Activated T-helper 2 cell treated with anti-CD3 and anti-CD28 coated beads, Interferon-gamma antibody, Interleukin-2, Interleukin-4, amounts not matched to agents 10 μg/mL and 5 μg/mL and 100 μg/mL, durations not matched to agents 14 hours and 24 hours and 36 hours (primary cell): ENCODE data around the gene CDH3. TPM values are rescaled to one million over a fixed set of nuclear protein-coding genes. Genes with fewer than 3 reads are reported as not detected.

ENCODE experiments used
- DNase-seq: peaks from one replicate; pipeline ENCODE4 v3.0.0; 2021; ENCODE audit warnings: low spot score
- H3K27ac Mint-ChIP-seq: one replicate; pipeline ENCODE4 v1.8.0; 2021; ENCODE audit warnings: mixed read lengths
- H3K27me3 Mint-ChIP-seq: one replicate; pipeline ENCODE4 v1.8.0; 2021; ENCODE audit warnings: low read depth, mixed read lengths
- H3K36me3 Mint-ChIP-seq: one replicate; pipeline ENCODE4 v1.8.0; 2021; ENCODE audit warnings: low read depth, mixed read lengths
- H3K4me1 Mint-ChIP-seq: one replicate; pipeline ENCODE4 v1.8.0; 2021; ENCODE audit warnings: low read depth, mixed read lengths
- H3K4me3 Mint-ChIP-seq: one replicate; pipeline ENCODE4 v1.8.0; 2021; ENCODE audit warnings: low read depth, mild to moderate bottlenecking, moderate library complexity, mixed read lengths
- H3K9me3 Mint-ChIP-seq: one replicate; pipeline ENCODE4 v1.8.0; 2021; ENCODE audit warnings: mixed read lengths
- intact Hi-C: fragments of 100-400 bp; cut with micrococcal nuclease; formaldehyde crosslinking; loops from one replicate; pipeline ENCODE4 v1.15.1; 2023
- total RNA-seq: library from RNA; stranded (reverse); gene quantifications from 2 replicates; pipeline ENCODE4 v1.2.3, GENCODE V29; 2022

CDH3 gene
- total RNA-seq, 1 donor from 2014 or later = 0.75 TPM

DNA sequence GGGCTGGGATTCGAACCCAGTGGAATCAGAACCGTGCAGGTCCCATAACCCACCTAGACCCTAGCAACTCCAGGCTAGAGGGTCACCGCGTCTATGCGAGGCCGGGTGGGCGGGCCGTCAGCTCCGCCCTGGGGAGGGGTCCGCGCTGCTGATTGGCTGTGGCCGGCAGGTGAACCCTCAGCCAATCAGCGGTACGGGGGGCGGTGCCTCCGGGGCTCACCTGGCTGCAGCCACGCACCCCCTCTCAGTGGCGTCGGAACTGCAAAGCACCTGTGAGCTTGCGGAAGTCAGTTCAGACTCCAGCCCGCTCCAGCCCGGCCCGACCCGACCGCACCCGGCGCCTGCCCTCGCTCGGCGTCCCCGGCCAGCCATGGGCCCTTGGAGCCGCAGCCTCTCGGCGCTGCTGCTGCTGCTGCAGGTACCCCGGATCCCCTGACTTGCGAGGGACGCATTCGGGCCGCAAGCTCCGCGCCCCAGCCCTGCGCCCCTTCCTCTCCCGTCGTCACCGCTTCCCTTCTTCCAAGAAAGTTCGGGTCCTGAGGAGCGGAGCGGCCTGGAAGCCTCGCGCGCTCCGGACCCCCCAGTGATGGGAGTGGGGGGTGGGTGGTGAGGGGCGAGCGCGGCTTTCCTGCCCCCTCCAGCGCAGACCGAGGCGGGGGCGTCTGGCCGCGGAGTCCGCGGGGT is 92.1 kb downstream of the CDH3 start, which contains the start of gene CDH1:
Gene CDH1, plus strand, starts transcription at position 247 of the 684 bp plus-strand sequence. Its CDS starts 124 bp downstream, at position 371.
- Mint-ChIP-seq H3K27me3 (peaks cover 42% of the 10 kb centered on the region), H3K36me3 (no peaks in the 10 kb centered on the region), H3K9me3 (no peaks in the 10 kb centered on the region), H3K4me1 (peaks cover 11% of the 10 kb centered on the region), H3K27ac (no peak within 1 kb of the TSS), H3K4me3 (peak within 1 kb of the TSS; percentile 30)
- intact Hi-C loops = no loop called here
- DNase-seq = no peak

DNA sequence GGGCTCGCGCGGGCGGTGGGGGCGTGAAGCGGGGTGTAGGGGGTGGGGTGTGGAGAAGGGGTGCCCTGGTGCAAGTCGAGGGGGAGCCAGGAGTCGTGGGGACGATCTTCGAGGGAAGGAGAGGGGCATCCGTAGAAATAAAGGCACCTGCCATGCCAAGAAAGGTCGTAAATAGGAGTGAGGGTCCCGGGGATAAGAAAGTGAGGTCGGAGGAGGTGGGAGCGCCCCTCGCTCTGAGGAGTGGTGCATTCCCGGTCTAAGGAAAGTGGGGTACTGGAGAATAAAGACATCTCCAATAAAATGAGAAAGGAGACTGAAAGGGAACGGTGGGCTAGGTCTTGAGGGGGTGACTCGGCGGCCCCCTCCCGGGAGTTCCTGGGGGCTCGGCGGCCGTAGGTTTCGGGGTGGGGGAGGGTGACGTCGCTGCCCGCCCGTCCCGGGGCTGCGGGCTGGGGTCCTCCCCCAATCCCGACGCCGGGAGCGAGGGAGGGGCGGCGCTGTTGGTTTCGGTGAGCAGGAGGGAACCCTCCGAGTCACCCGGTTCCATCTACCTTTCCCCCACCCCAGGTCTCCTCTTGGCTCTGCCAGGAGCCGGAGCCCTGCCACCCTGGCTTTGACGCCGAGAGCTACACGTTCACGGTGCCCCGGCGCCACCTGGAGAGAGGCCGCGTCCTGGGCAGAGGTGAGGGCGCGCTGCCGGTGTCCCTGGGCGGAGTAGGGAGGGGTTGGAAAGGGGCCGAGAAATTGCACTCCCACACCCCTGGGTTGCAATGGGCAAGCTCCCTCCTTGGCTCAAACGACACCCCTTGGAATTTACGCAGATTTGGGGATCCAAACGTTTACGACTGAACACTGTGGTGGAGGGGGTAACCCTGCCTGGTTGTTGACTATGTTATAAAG is 92.9 kb downstream of the CDH3 start:
- H3K4me3 Mint-ChIP-seq = peak overlapping the region; percentile 30
- intact Hi-C loops = no loop called here
- peaks cover 36% of the 10 kb centered on the region for H3K27me3 Mint-ChIP-seq
- H3K9me3 Mint-ChIP-seq = no peaks in the 10 kb centered on the region
- no peaks in the 10 kb centered on the region for H3K36me3 Mint-ChIP-seq
- H3K27ac Mint-ChIP-seq = no peak overlapping the region
- DNase-seq = no peak
- H3K4me1 Mint-ChIP-seq = peaks cover 11% of the 10 kb centered on the region

DNA sequence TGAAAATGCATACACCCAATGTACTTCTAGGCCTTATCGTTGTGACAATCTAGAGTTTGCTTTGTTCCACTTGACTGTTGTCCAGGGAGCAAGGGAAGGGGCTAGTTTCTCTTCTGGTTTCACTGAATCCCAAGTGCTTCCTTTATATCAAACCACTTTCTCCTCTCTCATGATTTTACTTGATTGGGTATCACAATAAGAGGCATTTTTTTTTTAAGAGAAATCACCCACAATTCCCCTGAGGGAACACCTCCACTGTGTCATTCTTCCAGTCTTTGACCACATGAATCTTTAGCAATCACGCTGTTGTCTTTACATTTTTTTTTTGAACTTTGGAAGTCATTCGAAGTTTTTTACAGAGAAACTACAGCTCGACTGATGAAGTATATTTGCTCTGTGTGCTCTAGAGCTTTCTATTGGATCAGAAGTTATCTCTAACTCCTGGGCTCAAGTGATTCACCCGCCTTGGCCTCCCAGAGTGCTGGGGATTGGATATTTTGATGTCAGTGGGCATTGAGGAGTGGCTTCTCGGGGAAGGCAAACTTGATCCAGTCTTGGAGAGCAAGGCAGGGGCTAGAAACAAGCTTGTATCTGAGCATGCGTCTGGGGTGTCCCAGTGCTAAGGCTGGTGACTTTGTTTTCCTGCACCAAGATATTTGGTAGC is 95.0 kb downstream of the CDH3 start:
- Mint-ChIP-seq H3K36me3 (no peaks in the 10 kb centered on the region), H3K4me1 (peaks cover 11% of the 10 kb centered on the region)

DNA sequence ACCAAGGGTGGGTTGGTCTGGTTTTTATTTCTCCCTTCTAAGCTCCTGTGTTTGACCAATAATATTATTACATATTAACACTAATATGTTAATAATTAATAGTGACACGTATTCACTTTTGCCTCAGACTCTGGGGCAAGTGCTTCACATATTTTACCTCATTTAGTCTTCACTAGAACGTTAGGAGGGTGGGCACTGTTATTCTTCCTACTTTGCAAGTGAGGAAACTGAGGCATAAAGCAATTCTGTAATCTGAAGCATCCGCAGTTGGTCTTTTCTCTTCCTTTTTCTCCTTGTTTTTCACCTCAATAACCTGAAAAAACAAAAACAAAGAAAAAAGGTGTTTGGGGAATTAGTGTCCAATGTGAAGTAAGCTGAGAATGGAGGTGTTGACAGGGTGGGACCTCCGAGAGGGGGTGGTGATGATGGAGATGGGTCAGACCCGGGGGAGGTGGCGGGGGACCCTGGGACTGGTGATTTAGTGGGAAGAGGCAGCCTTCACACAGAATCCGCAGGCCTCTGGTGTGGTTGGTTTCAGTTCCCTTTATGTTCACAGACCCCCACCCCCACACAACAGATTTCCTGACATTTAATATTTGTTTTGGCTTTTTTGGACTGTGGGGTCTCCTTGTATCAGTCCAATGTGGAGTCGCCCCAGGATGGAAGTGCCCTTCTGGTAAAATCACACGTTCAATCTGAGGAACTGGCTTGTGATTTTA is 95.7 kb downstream of the CDH3 start:
- Mint-ChIP-seq H3K36me3 (no peaks in the 10 kb centered on the region), H3K4me3 (no peak overlapping the region), H3K4me1 (peaks cover 11% of the 10 kb centered on the region), H3K27ac (no peak overlapping the region), H3K9me3 (no peaks in the 10 kb centered on the region), H3K27me3 (peaks cover 27% of the 10 kb centered on the region)
- intact Hi-C loops = no loop called here
- no peak for DNase-seq

More for the DNA sequence above, 95.0 kb downstream of the CDH3 start:
- no peak for DNase-seq
- no peak overlapping the region for H3K4me3 Mint-ChIP-seq
- intact Hi-C loops = no loop called here
- no peak overlapping the region for H3K27ac Mint-ChIP-seq
- no peaks in the 10 kb centered on the region for H3K9me3 Mint-ChIP-seq
- peaks cover 31% of the 10 kb centered on the region for H3K27me3 Mint-ChIP-seq

DNA sequence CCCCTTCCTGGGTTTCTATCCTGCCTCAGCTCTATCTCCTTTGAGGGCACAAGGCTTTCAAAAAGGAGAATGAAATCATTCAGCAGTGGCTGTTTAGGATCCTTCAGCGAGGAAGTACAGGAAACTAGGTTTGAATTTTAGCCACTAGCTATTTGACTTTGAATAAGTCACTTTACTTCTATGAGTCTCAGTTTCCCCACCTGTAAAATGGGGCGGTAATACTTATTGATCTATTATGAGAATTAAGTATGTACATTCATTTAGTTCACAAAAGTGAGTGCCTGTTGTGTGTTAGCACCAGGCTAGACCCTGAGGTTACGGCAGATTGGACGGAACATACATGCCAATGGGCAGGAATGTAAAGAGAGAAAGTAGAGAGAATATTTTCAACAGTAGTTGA is 98.6 kb downstream of the CDH3 start:
- Mint-ChIP-seq H3K9me3 (no peaks in the 10 kb centered on the region), H3K27ac (no peak overlapping the region), H3K27me3 (peaks cover 17% of the 10 kb centered on the region), H3K4me1 (peaks cover 7% of the 10 kb centered on the region), H3K36me3 (no peaks in the 10 kb centered on the region), H3K4me3 (no peak overlapping the region)
- intact Hi-C loops = no loop called here
- DNase-seq = no peak

DNA sequence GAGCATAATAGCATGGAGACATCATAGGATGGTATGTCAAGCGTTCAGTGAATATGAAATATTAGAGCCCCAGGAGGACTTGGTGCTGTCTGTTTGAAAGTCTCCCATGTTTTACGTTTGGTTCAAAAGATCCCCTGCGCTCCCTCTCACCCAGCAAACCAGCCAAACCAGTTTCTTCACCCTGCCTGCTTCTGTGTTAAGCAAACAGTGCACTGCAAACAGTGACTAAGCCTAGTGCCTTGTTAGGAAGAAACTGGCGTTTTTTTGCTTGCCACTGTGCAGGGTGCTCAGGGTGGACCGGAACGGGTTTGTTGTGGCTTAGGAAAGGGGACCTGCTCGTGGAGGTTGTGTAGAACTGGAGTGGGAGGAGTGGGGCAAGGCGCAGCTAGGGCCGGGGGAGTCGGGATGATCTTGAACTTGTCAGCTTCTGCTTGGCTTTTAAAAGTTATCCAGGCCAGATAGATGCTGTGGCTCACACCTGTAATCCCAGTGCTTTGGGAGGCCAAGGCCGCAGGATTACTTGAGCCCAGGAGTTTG is 99.7 kb downstream of the CDH3 start:
- Mint-ChIP-seq H3K9me3 (no peaks in the 10 kb centered on the region), H3K4me3 (no peak overlapping the region), H3K4me1 (peaks cover 7% of the 10 kb centered on the region), H3K36me3 (no peaks in the 10 kb centered on the region), H3K27ac (no peak overlapping the region), H3K27me3 (peaks cover 25% of the 10 kb centered on the region)
- no peak for DNase-seq
- intact Hi-C loops = no loop called here

DNA sequence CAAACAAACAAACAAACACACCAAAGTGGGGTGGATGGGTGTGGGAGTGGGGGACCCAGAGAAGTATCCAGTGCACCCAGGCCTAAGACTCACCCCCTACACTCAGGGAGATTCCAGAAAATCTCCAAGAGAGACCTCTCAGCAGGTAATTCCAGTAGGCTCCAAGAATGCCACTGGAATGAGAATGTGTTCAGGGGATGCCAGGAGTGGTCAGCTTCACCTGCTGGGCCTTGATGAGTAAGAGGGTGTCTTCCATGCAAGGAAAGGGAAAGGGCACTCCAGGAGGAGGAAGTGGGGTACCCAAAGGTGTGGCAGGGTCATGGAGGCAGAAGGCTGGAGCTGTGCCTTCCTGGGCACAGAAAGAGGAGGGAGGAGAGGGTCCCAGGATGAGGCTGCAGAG is 101.8 kb downstream of the CDH3 start:
- Mint-ChIP-seq H3K9me3 (no peaks in the 10 kb centered on the region), H3K4me3 (no peak overlapping the region), H3K4me1 (peaks cover 3% of the 10 kb centered on the region), H3K36me3 (no peaks in the 10 kb centered on the region), H3K27me3 (peaks cover 27% of the 10 kb centered on the region), H3K27ac (no peak overlapping the region)
- DNase-seq = no peak
- intact Hi-C loops = no loop called here

DNA sequence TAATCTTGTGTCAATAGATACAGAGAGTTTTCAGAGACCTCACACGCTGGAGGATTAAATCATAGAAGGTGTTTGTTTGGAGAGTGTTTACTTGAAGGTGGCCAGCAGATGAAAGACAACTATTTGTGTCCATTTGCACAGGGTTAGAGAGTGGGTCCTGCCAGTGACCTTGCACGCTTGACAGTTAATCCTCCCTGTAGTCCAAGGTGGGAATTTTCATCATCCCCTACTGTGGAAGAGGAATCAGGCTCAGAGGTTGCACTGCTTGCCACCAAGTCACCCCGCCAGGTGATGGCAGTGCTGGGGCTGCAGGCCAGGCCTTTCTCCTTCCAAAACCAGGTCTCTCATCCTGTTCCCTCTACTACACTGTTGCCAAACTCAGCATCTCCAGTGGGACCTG is 104.3 kb downstream of the CDH3 start:
- H3K36me3 Mint-ChIP-seq = no peaks in the 10 kb centered on the region
- peaks cover 22% of the 10 kb centered on the region for H3K4me1 Mint-ChIP-seq
- H3K9me3 Mint-ChIP-seq = no peaks in the 10 kb centered on the region
- no peak for DNase-seq
- no peak overlapping the region for H3K27ac Mint-ChIP-seq
- H3K4me3 Mint-ChIP-seq = no peak overlapping the region
- peaks cover 25% of the 10 kb centered on the region for H3K27me3 Mint-ChIP-seq
- intact Hi-C loops = no loop called here

Other genes starting within 250 kb of the CDH3 start
- gene SMPD3, start 196.8 kb upstream of the CDH3 start, total RNA-seq = 0.07 and 0.25 TPM in 2 replicates
- 19.4 and 20.8 TPM in 2 replicates for gene ZFP90, start 106.0 kb upstream of the CDH3 start, total RNA-seq
- 0.11 and 1.0 TPM in 2 replicates for gene CDH1, start 92.0 kb downstream of the CDH3 start, total RNA-seq
- 29.3 and 30.0 TPM in 2 replicates for gene TANGO6, start 198.2 kb downstream of the CDH3 start, total RNA-seq